GM19438 (cell line): Measurements from ENCODE around the gene FAM83B.
"Not testable (repeated sequence)": the region's sequence is repeated elsewhere in the genome, so short reads cannot be mapped to it uniquely, and the experiment has no call there.

Experiments used
- ATAC-seq: cut with Tn5 transposase; IDR thresholded peaks from one replicate; pipeline ENCODE4 v1.9.1; 2021; ENCODE audit warnings: low read depth; ENCODE audit not compliant: unreplicated experiment

Gene FAM83B

GRCh38 chr6:54856129-54856528 is 9.6 kb downstream of the FAM83B start:
- ATAC-seq: no peak

GRCh38 chr6:54860132-54860531 is 13.6 kb downstream of the FAM83B start:
- no peak for ATAC-seq

GRCh38 chr6:54860739-54861138 is 14.2 kb downstream of the FAM83B start:
- ATAC-seq: no peak

- no peak for ATAC-seq
Observed at GRCh38 chr6:54861905-54862616, 15.5 kb downstream of the FAM83B start.

GRCh38 chr6:54864272-54864671 is 17.7 kb downstream of the FAM83B start:
- ATAC-seq: no peak

GRCh38 chr6:54865091-54865631 is 18.6 kb downstream of the FAM83B start:
- no peak for ATAC-seq

- no peak for ATAC-seq
Observed at GRCh38 chr6:54868556-54868955, 22.0 kb downstream of the FAM83B start.

- no peak for ATAC-seq
Observed at GRCh38 chr6:54873599-54873998, 27.0 kb downstream of the FAM83B start.

GRCh38 chr6:54874349-54875048 is 27.9 kb downstream of the FAM83B start:
- ATAC-seq: no peak

- ATAC-seq: no peak
Observed at GRCh38 chr6:54875539-54875938, 29.0 kb downstream of the FAM83B start.

- no peak for ATAC-seq
Observed at GRCh38 chr6:54876365-54876764, 29.8 kb downstream of the FAM83B start.

- no peak for ATAC-seq
Observed at GRCh38 chr6:54876871-54877270, 30.3 kb downstream of the FAM83B start.

- ATAC-seq: no peak
Observed at GRCh38 chr6:54877713-54878317, 31.2 kb downstream of the FAM83B start.

- ATAC-seq: no peak
Observed at GRCh38 chr6:54878718-54879117, 32.1 kb downstream of the FAM83B start.

GRCh38 chr6:54879188-54879985 is 32.8 kb downstream of the FAM83B start:
- ATAC-seq: no peak

- ATAC-seq: no peak
Observed at GRCh38 chr6:54881067-54881730, 34.6 kb downstream of the FAM83B start.

- ATAC-seq: not testable (repeated sequence)
Observed at GRCh38 chr6:54881891-54882290, 35.3 kb downstream of the FAM83B start.

- no peak for ATAC-seq
Observed at GRCh38 chr6:54886932-54887584, 40.5 kb downstream of the FAM83B start.

- no peak for ATAC-seq
Observed at GRCh38 chr6:54891536-54891935, 45.0 kb downstream of the FAM83B start.

- no peak for ATAC-seq
Observed at GRCh38 chr6:54892831-54893230, 46.3 kb downstream of the FAM83B start.
